OCI-LY1 (cell line): ENCODE measurements around the gene FANCG.

Source experiments
- CTCF ChIP-seq: fragments of 200-600 bp; sonication (generic), shearing (Covaris generic); IDR thresholded peaks from 2 replicates; pipeline ENCODE4 v1.5.1; 2017; ENCODE audit warnings: mild to moderate bottlenecking, antibody characterized with exemption, low read length, moderate library complexity, mixed read lengths
- EZH2 ChIP-seq: fragments of 200-600 bp; sonication (generic), shearing (Covaris generic); IDR thresholded peaks from 2 replicates; pipeline ENCODE4 v1.8.0; 2017; ENCODE audit warnings: borderline replicate concordance, mixed run types, mild to moderate bottlenecking, antibody characterized with exemption, low read length, moderate library complexity, mixed read lengths

- no peak for TF ChIP-seq CTCF
- no peak for TF ChIP-seq EZH2
Measured at GRCh38 chr9:35110327-35110761, 30.6 kb upstream of the FANCG start.
